HG03520 (cell line): Measurements from ENCODE around the gene ARID1B.

ENCODE experiments used
- ATAC-seq: cut with Tn5 transposase; IDR thresholded peaks from one replicate; pipeline ENCODE4 v1.9.1; 2021; ENCODE audit warnings: mild to moderate bottlenecking, moderate library complexity; ENCODE audit not compliant: unreplicated experiment

The ARID1B gene

DNA sequence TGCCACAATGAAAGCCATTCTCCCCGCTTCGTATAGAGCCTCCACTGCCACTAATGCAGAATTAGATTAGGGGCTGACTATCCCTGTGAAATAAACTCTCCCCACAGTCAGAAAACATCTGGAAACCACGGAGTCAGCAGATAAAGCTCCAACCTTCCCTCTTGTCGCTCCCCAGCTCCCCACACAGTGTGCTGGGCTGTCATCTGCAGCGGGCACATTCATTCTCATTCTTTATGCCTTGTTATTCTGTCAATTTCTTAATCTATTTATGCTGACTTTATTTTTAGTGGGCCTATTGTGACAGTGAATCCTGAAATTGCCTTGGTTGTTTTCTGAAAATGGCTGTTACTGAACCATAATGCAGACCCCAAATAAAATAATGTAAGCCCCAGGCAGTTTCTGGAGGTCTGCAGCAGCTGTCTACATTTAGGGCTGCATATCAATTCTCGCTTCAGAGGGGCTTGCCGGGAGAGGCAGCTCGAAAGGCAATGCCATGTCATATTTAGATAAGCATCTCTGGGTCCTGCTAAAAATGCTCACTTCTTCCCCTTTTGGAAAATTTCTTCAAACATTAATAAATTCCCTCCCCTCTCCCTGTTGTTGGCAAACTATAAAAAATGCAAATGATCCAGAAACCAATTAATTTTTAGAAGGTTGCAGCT, 474.5 kb downstream of the ARID1B start:
- no peak for ATAC-seq

DNA sequence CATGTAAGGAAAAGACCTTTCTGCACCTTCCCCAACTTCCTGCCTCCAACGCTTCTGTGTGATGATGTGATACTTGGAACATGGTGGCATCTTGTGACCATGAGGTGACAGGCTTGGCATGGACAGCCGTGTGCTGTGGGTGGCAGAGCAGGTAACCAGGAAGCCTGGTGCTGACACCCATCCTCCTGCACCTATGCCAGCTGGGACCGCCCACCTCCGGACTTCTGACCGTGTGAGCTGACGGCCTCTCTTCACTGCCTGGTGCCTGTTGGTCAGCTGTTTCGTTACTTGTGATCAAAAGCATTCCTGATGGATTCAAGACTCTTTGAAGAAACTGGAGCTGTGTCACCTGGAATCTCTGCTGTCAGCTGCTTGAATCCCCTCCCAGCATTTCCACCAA, 475.8 kb downstream of the ARID1B start:
- ATAC-seq, result no peak

DNA sequence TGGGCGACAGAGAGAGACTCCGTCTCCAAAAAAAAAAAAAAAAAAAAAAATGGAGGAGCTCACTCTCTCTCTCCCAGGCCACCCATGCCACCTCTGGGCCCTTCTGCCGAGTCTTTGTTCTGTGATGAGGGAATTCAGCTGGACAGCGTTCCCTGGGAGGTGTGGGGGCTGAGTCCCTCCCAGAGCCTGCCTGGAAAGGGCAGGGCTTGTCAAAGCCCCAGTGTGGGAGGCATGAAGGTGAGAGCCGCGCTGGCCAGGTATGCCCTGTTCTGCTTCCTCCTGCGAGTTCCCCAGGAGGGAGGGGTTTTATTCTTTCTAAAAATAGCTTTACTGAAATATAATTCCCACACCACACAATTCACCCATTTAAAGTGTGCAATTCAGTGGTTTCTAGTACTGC, 476.5 kb downstream of the ARID1B start:
- ATAC-seq, result no peak

DNA sequence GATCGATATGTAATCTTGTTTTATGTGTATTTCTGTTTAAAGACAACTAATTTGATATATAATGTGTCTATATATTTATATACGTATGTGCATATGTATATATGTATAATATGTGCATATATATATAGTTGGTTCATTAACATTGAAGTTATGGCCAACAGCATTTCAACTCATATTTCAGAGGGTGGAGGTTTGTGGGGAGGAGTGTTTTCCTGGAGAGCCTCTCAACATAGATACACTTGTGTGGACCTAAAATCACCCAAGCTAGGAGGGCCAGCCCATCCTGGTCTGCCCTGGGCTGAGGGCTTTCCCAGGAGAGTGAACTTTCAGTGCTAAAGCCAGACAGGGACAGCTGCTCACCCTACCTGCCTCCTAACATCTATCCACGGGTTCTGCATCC, 477.4 kb downstream of the ARID1B start:
- ATAC-seq, result no peak

DNA sequence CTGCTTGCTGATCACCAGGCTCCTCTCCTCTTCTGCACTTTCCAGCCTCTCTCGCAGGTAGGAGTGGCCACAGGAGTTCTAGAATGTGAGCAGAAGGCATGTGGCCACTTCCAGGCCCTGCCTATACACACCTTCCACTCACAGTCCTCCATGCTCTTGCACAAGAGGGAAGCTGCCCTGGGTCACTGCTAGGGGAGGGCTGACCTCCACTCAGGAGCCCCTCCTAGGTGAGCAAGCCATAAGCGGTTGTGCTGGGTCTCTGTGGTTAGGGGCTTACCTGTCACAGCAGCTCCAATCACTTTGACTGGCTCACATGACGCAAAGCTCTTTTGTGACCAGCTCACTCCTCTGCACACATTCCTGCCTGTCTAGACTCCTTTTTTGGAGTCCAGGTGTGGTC, 477.9 kb downstream of the ARID1B start:
- no peak for ATAC-seq

DNA sequence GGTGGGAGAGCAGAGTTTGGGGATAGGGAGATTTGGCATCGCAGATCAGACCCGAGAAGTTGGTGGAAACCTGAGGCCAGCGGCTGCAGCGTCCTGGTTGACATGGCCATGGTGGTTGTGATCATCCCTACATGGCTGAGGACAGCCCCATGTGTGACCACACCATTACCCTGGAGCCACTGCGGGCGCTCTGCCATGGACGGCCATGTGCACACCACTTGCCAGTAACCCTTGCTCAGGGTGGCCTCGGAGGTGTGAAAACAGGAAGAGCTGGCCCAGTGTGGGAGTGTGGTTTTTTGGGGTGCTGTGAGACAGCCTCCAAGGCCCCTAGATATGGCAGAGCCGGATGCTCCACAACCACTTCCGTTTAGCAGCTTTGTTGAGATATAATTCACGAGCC, 481.7 kb downstream of the ARID1B start:
- ATAC-seq, result no peak

DNA sequence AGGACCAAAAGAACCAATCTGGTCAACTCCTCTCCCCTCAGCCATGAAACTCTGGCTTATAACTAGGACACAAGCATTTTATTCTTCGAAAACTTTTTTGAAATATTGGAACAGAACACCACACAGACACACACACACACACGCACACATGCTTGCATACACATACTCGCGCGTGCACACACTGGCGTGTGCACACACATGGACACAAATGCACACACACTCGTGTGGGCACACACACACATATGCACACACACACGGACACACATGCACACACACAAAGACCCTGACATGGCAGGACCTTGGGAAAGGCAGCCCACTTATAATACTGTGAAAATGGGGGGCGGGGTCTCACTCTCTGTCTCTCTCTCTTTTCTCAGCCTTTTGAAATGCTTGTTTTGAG, 482.3 kb downstream of the ARID1B start:
- no peak for ATAC-seq
